Activated CD8-positive, alpha-beta T cell treated with anti-CD3 and anti-CD28 coated beads, Interleukin-2, amount 10 ng/mL, durations not matched to agents 7 days and 5 days (primary cell): ENCODE results near the gene CPNE6. TPM values are rescaled to one million over a fixed set of nuclear protein-coding genes. Genes with fewer than 3 reads are reported as not detected.
"Not testable (repeated sequence)": the region's sequence is repeated elsewhere in the genome, so short reads cannot be mapped to it uniquely, and the experiment has no call there.

ENCODE experiments used
- ATAC-seq: fragments of 150-1000 bp; cut with Tn5 transposase; one replicate; pipeline ENCODE4 v1.10.0; 2021; ENCODE audit warnings: moderate library complexity
- CTCF ChIA-PET: fragments of 350-600 bp; sonication (Branson Sonifier 250); formaldehyde crosslinking; loops from one replicate; lab custom pipeline; 2021; ENCODE audit warnings: antibody characterized with exemption; lab: Charles Lee
- POLR2A ChIA-PET: fragments of 350-600 bp; sonication (Branson Sonifier 250); formaldehyde crosslinking; loops from one replicate; lab custom pipeline; 2021; ENCODE audit warnings: antibody characterized with exemption; lab: Charles Lee
- DNase-seq: peaks from one replicate; pipeline ENCODE4 v3.0.0-alpha.2; 2020
- H3K27ac Mint-ChIP-seq: one replicate; pipeline ENCODE4 v1.8.0; 2021; ENCODE audit warnings: mild to moderate bottlenecking, mixed read lengths
- H3K27me3 Mint-ChIP-seq: one replicate; pipeline ENCODE4 v1.8.0; 2021; ENCODE audit warnings: low read depth, mixed read lengths
- H3K36me3 Mint-ChIP-seq: one replicate; pipeline ENCODE4 v1.8.0; 2021; ENCODE audit warnings: low read depth, mixed read lengths
- H3K4me1 Mint-ChIP-seq: one replicate; pipeline ENCODE4 v1.8.0; 2021; ENCODE audit warnings: low read depth, mixed read lengths
- H3K4me3 Mint-ChIP-seq: one replicate; pipeline ENCODE4 v1.8.0; 2021; ENCODE audit warnings: mild to moderate bottlenecking, mixed read lengths
- H3K9me3 Mint-ChIP-seq: one replicate; pipeline ENCODE4 v1.8.0; 2022; ENCODE audit warnings: mixed read lengths; ENCODE audit not compliant: insufficient read depth
- total RNA-seq, 2 experiments: library from RNA; stranded (reverse); gene quantifications; one replicate each; pipeline ENCODE4 v1.2.3, GENCODE V29; 2021

Gene CPNE6
- total RNA-seq, 2 experiments from 2014 or later: 0.10 TPM; not detected in 1

- no peak for DNase-seq
- Mint-ChIP-seq H3K27ac (no peak overlapping the region), H3K9me3 (no peaks in the 10 kb centered on the region), H3K27me3 (peaks cover 23% of the 10 kb centered on the region), H3K36me3 (no peaks in the 10 kb centered on the region), H3K4me1 (peaks cover 24% of the 10 kb centered on the region), H3K4me3 (no peak overlapping the region)
- ATAC-seq: no peak
- ChIA-PET CTCF (interaction anchor here (0.7 to 3.2 kb wide), 3 partner anchors 15 to 66 kb away, joined by 3 to 11 read pairs (median 5); no protein-coding TSS in a partner anchor), POLR2A (no interaction called here)
These were observed 28.6 kb upstream of the CPNE6 start for GRCh38 chr14:24042746-24043145.

- H3K36me3 Mint-ChIP-seq, ATAC-seq, H3K4me3 Mint-ChIP-seq, H3K9me3 Mint-ChIP-seq, DNase-seq, H3K27ac Mint-ChIP-seq, POLR2A ChIA-PET, CTCF ChIA-PET: not testable (repeated sequence)
- Mint-ChIP-seq H3K4me1 (peaks cover 42% of the 10 kb centered on the region), H3K27me3 (peaks cover 46% of the 10 kb centered on the region)
These were observed 22.4 kb upstream of the CPNE6 start for GRCh38 chr14:24049002-24049401.

- CTCF ChIA-PET: interaction anchor here (1.1 to 1.4 kb wide), 2 partner anchors 42 to 63 kb away, joined by 4 read pairs; no protein-coding TSS in a partner anchor
- not testable (repeated sequence) for H3K27ac Mint-ChIP-seq, H3K36me3 Mint-ChIP-seq, ATAC-seq, H3K9me3 Mint-ChIP-seq
- POLR2A ChIA-PET: interaction anchor here (0.9 to 1.5 kb wide), 2 partner anchors 43 to 112 kb away, joined by 3 to 4 read pairs; partner anchors contain the start of gene PCK2
- Mint-ChIP-seq H3K4me3 (peak overlapping the region; percentile 70), H3K4me1 (peaks cover 29% of the 10 kb centered on the region), H3K27me3 (peaks cover 39% of the 10 kb centered on the region)
- peak; percentile 17 for DNase-seq
These were observed 20.6 kb upstream of the CPNE6 start for GRCh38 chr14:24050753-24051152.

GRCh38 chr14:24051176-24051788 lies 20.1 kb upstream of the CPNE6 start:
- DNase-seq (peak; percentile 18), ATAC-seq (no peak)
- ChIA-PET POLR2A (interaction anchor here (1.1 to 2.0 kb wide), 4 partner anchors 30 to 85 kb away, joined by 3 to 11 read pairs (median 4); partner anchors contain the start of genes DCAF11, NRL, PCK2 and PSME1), CTCF (interaction anchor here (0.7 to 3.6 kb wide), 11 partner anchors 7 to 110 kb away, joined by 3 to 28 read pairs (median 4); partner anchors contain the start of gene IRF9)
- H3K36me3 Mint-ChIP-seq: no peaks in the 10 kb centered on the region
- peaks cover 39% of the 10 kb centered on the region for H3K27me3 Mint-ChIP-seq
- H3K27ac Mint-ChIP-seq: peak overlapping the region; percentile 70
- H3K9me3 Mint-ChIP-seq: no peaks in the 10 kb centered on the region
- H3K4me1 Mint-ChIP-seq: peaks cover 28% of the 10 kb centered on the region
- peak overlapping the region; percentile 70 for H3K4me3 Mint-ChIP-seq

GRCh38 chr14:24051789-24052655 lies 19.3 kb upstream of the CPNE6 start, which contains the start of gene CARMIL3:
TSS of gene CARMIL3 (plus strand) at chr14:24052009. CDS start at chr14:24052154, 145 bp downstream.
- peaks cover 26% of the 10 kb centered on the region for H3K4me1 Mint-ChIP-seq
- H3K27me3 Mint-ChIP-seq: peaks cover 36% of the 10 kb centered on the region
- DNase-seq (peak; percentile 73), ATAC-seq (peak; percentile 85)
- no peaks in the 10 kb centered on the region for H3K36me3 Mint-ChIP-seq
- ChIA-PET CTCF (interaction anchor here (0.5 to 3.6 kb wide), 12 partner anchors 8 to 110 kb away, joined by 3 to 28 read pairs (median 4); partner anchors contain the start of gene IRF9), POLR2A (interaction anchor here (1.0 to 2.0 kb wide), 6 partner anchors 29 to 84 kb away, joined by 3 to 11 read pairs (median 4); partner anchors contain the start of genes DCAF11, NRL, PCK2 and PSME1)
- H3K27ac Mint-ChIP-seq: peak within 1 kb of the TSS; percentile 70
- H3K9me3 Mint-ChIP-seq: no peaks in the 10 kb centered on the region
- peak within 1 kb of the TSS; percentile 70 for H3K4me3 Mint-ChIP-seq

- ATAC-seq (no peak), DNase-seq (no peak)
- ChIA-PET POLR2A (interaction anchor here (1.0 to 2.0 kb wide), 4 partner anchors 28 to 61 kb away, joined by 3 to 11 read pairs (median 6); partner anchors contain the start of genes DCAF11 and NRL), CTCF (interaction anchor here (0.5 to 3.6 kb wide), 8 partner anchors 17 to 109 kb away, joined by 3 to 28 read pairs (median 4); partner anchors contain the start of gene IRF9)
- peak overlapping the region; percentile 55 for H3K4me3 Mint-ChIP-seq
- H3K4me1 Mint-ChIP-seq: peaks cover 26% of the 10 kb centered on the region
- H3K27ac Mint-ChIP-seq: no peak overlapping the region
- peaks cover 33% of the 10 kb centered on the region for H3K27me3 Mint-ChIP-seq
- no peaks in the 10 kb centered on the region for H3K9me3 Mint-ChIP-seq
- H3K36me3 Mint-ChIP-seq: no peaks in the 10 kb centered on the region
These were observed 18.5 kb upstream of the CPNE6 start for GRCh38 chr14:24052656-24053547.

- Mint-ChIP-seq H3K4me1 (peaks cover 25% of the 10 kb centered on the region), H3K36me3 (no peaks in the 10 kb centered on the region), H3K9me3 (no peaks in the 10 kb centered on the region), H3K4me3 (peak overlapping the region; percentile 55), H3K27ac (no peak overlapping the region), H3K27me3 (peaks cover 30% of the 10 kb centered on the region)
- POLR2A ChIA-PET: interaction anchor here (0.8 to 1.0 kb wide), 2 partner anchors 27 to 55 kb away, joined by 3 to 5 read pairs; no protein-coding TSS in a partner anchor
- CTCF ChIA-PET: interaction anchor here (0.8 to 3.6 kb wide), 4 partner anchors 37 to 57 kb away, joined by 3 to 28 read pairs (median 6); no protein-coding TSS in a partner anchor
- DNase-seq (no peak), ATAC-seq (no peak)
These were observed 17.6 kb upstream of the CPNE6 start for GRCh38 chr14:24053548-24054323.

- Mint-ChIP-seq H3K4me1 (peaks cover 27% of the 10 kb centered on the region), H3K36me3 (no peaks in the 10 kb centered on the region), H3K9me3 (no peaks in the 10 kb centered on the region), H3K4me3 (no peak overlapping the region), H3K27ac (no peak overlapping the region), H3K27me3 (peaks cover 28% of the 10 kb centered on the region)
- POLR2A ChIA-PET: interaction anchor here (0.8 to 1.0 kb wide), 2 partner anchors 26 to 54 kb away, joined by 3 to 5 read pairs; no protein-coding TSS in a partner anchor
- CTCF ChIA-PET: interaction anchor here (0.8 to 3.6 kb wide), 3 partner anchors 36 to 54 kb away, joined by 3 to 28 read pairs (median 9); no protein-coding TSS in a partner anchor
- DNase-seq (no peak), ATAC-seq (no peak)
These were observed 17.1 kb upstream of the CPNE6 start for GRCh38 chr14:24054324-24054641.

- ChIA-PET POLR2A (interaction anchor here (1.0 kb wide), 1 partner anchor 26 kb away, joined by 5 read pairs; no protein-coding TSS in a partner anchor), CTCF (interaction anchor here (1.7 to 4.8 kb wide), 3 partner anchors 36 to 54 kb away, joined by 9 to 210 read pairs (median 28); no protein-coding TSS in a partner anchor)
- Mint-ChIP-seq H3K27me3 (peaks cover 28% of the 10 kb centered on the region), H3K27ac (no peak overlapping the region), H3K36me3 (no peaks in the 10 kb centered on the region), H3K9me3 (no peaks in the 10 kb centered on the region), H3K4me1 (peaks cover 27% of the 10 kb centered on the region), H3K4me3 (no peak overlapping the region)
- DNase-seq (no peak), ATAC-seq (no peak)
These were observed 16.7 kb upstream of the CPNE6 start for GRCh38 chr14:24054646-24055045.
